GM23338 (cell line): ENCODE results near the gene KCNMA1.
A peak's percentile ranks its signal among the peaks of the same experiment; 100 is the strongest.

Source experiments
- CTCF ChIP-seq, 2 experiments: fragments of 200-600 bp in 1 of 2; sonication (generic) in 1 of 2; conservative IDR thresholded peaks; 2 replicates each; pipeline versions ENCODE4 v1.5.1 to v1.6.1; 2016 to 2017; ENCODE audit warnings: antibody characterized with exemption in 2 of 2, low read depth in 2 of 2, mild to moderate bottlenecking in 2 of 2, moderate library complexity in 1 of 2
- EZH2 ChIP-seq: fragments of 200-600 bp; sonication (generic); IDR thresholded peaks from one replicate; pipeline ENCODE4 v1.8.0; 2017; ENCODE audit warnings: antibody characterized with exemption, mild to moderate bottlenecking, low read depth; ENCODE audit not compliant: unreplicated experiment
- POLR2AphosphoS5 ChIP-seq: IDR thresholded peaks from 2 replicates; pipeline ENCODE4 v1.6.1; 2016; ENCODE audit warnings: antibody characterized with exemption, low read depth
- ZNF462 ChIP-seq: fragments of 250-450 bp; sonication (Bioruptor Pico); IDR thresholded peaks from 2 replicates; pipeline ENCODE4 v1.5.0; 2020; ENCODE audit warnings: mild to moderate bottlenecking, moderate library complexity

GRCh38 chr10:77520290-77520689, 117.3 kb downstream of the KCNMA1 start:
- TF ChIP-seq ZNF462 (no peak), CTCF (conservative IDR thresholded peaks at IDR 0.05; ENCODE audit: low read depth in 2 of 2) (peak in 1 of 2 experiments; percentile 20; a peak in 1 of 4 replicates), POLR2AphosphoS5 (no peak), EZH2 (no peak)
